NCI-H460 (cell line): Measurements from ENCODE around the gene LYRM2. TPM values are rescaled to one million over a fixed set of nuclear protein-coding genes. Genes with fewer than 3 reads are reported as not detected.
A peak's percentile ranks its signal among the peaks of the same experiment; 100 is the strongest.

Experiments used
- DNase-seq: peaks from one replicate; pipeline ENCODE4 v3.0.0-alpha.2; 2016; ENCODE audit warnings: low read depth; ENCODE audit errors: extremely low read depth
- polyA plus RNA-seq: library from polyadenylated mRNA; depleted of rRNA; stranded (reverse); fragments of >200 nt; gene quantifications from 2 replicates; pipeline ENCODE4 v1.2.3, GENCODE V29; 2014; cell fraction: nucleus; rRNA removed
- total RNA-seq: library from RNA; depleted of rRNA; stranded (reverse); fragments of >200 nt; shearing (Covaris generic); gene quantifications from 2 replicates; pipeline ENCODE4 v1.2.3, GENCODE V29; 2014; rRNA removed

Gene LYRM2
- total RNA-seq = 20.1 and 21.0 TPM in 2 replicates
- 7.1 and 19.4 TPM in 2 replicates for polyA plus RNA-seq

DNA sequence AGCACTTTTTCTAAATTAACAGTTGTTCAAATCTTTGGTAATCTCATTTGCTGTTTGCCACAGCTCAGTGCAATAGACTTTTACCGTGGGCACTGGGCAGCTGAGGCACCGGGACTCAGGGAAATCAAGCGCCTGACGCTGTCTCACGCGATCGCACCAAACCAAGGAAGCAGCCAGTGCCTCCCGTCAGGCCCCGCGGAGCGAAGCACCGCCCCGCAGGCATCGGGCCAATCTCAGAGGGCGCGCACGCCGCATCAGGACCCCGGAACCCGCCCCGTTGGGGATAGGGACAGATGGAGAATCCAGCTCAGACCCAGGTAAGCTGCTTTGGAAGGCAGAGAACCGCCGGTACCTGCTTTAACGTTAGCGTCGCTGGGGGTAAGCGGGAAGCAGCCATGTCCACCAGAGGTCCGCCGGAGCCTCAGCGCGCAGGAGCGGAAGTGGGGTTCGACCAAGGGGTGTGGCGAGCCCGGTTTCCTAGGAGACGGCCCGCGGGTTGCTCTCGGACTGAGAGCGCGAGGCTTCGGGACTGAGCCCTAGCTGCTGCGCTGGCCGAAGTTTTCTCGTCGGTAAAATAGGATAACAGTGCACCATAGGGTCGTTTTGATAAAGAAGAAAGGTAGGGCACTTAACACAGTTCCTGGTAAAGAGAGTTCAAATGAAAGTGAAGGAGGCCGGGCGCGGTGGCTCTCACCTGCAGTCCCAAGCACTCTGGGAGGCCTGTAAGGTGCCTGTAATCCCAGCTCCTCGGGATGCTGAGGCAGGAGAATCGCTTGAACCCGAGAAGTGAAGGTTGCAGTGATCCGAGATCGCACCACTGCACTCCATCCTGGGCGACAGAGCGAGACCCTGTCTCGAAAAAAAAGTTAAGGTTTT lies at the start of gene LYRM2:
Gene LYRM2 (minus strand): TSS at position 428 of the 876 bp plus-strand sequence. CDS start 31 bp downstream, at position 397.
- peak; percentile 90 for DNase-seq

DNA sequence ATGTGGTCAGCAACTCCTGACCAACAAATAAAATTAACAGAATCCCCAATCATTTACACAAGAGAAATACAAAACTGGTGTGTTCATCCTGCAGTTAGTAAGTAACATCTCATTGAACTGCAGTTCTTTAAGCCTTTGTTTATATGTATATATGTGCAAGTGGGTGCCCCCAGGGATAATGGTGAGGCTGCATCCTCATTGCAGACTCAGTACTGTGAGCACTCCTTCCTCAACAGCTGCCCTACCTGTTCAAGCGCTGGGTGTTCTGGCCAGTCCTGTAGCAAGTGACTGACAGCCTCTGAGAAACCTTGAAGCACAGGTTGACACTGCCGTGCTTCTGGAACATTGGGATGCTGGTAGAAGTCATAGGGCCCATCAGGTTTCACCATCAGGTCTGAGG lies 49.8 kb upstream of the LYRM2 start:
- DNase-seq = no peak

GRCh38 chr6:89685311-89685710 lies 46.8 kb upstream of the LYRM2 start:
- DNase-seq = no peak

DNA sequence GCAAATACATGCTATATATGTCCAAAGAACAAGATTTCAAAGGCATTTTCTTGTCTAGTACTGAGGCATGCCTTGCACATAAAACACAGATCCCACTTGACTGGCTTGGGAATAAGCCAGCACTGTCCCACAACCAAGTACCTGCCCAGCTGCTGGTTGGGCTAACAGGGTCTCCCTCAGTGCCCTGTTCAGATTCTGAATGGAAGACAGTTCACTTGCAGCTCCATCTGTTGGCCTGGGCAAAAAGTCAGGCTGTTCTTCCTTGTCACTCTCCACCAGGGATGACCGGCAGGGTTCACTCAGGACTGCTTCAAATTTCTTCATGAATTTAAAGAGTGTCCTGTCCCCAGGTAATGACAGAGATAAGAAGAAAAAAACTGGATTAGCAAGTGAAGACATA lies 44.4 kb upstream of the LYRM2 start:
- DNase-seq = no peak

- no peak for DNase-seq
Observed at GRCh38 chr6:89681983-89682564, 43.5 kb upstream of the LYRM2 start.

DNA sequence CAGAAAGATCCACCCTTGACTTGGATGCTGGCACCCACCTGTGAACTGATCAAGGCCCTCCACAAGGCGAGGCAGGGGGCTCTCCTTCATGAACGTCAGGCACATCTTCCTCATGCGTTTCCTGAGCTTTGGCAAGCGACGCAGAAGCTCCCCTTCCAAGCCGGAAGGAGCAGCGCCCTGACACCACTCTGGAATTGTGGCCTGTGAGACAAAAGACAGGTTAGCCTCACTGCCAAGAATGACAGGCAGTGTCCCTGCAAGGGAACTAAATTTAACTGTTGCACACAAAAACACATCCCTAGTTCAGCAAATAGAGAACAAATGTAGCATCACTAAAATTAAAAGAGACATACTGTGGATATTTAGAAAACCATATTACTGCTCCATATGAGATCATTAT lies 42.0 kb upstream of the LYRM2 start:
- no peak for DNase-seq

DNA sequence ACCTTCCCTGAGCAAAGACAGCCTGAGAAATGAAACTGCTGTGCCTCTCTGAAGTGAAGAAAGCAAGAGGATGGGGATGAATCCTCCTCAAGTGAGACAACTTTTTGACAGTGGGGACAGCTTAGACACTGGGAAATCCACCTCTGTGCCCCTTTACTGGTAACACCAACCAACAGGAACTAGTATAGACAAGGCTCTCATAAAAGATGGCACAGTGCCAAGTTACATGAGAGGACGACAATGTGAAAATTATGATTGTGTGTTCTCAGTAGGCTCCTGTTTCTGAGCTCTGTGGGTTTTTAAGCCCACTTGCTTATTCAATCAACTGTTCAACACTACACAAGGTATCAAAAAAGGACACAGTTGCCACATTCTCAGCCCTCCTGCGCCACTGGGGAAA lies 41.6 kb upstream of the LYRM2 start:
- no peak for DNase-seq

- DNase-seq = no peak
Observed at GRCh38 chr6:89679215-89680120, 40.9 kb upstream of the LYRM2 start.

- no peak for DNase-seq
Observed at GRCh38 chr6:89678531-89678930, 40.0 kb upstream of the LYRM2 start.

GRCh38 chr6:89675949-89676748 lies 37.6 kb upstream of the LYRM2 start:
- no peak for DNase-seq

GRCh38 chr6:89670935-89671565 lies 32.5 kb upstream of the LYRM2 start:
- DNase-seq = no peak

- DNase-seq = no peak
Observed at GRCh38 chr6:89669002-89669401, 30.5 kb upstream of the LYRM2 start.

GRCh38 chr6:89667872-89668556 lies 29.5 kb upstream of the LYRM2 start:
- no peak for DNase-seq

- no peak for DNase-seq
Observed at GRCh38 chr6:89662659-89663223, 24.2 kb upstream of the LYRM2 start.

DNA sequence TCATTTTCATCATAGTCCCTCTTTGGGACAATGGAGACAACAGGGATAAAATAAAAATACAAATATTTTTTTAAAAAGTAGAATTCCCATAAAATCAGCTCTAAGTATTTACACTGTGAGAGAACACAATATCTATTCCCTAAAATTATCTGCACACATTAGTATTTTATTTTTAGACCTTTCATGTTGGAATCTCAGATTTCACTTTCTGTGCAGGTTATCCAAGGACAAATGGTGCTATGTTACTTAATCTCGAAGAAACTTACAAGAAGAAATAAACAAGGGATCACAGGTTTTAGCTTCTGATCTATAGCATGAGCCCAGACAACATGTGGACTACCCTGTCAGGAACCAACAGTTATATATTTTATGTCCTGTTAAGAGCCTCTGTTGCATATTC lies 23.0 kb upstream of the LYRM2 start:
- DNase-seq = no peak

DNA sequence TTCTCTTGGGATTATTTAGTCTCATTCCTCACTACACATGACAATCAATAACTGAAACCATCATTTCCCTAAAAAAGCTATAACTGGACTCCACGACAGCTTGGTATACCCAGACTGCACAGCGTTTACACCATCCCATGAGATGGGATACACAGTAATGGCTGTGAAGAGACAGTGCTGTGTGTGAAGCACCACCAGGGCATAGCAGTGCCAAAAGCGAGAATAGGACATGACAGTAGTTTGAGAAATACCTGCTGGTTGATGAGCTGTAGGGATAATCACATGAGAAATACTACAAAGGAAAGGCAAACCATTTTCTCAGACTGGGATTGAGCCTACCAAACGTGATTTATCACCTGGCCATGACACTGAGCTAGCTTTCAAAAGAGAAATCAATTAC lies 22.4 kb upstream of the LYRM2 start:
- no peak for DNase-seq

DNA sequence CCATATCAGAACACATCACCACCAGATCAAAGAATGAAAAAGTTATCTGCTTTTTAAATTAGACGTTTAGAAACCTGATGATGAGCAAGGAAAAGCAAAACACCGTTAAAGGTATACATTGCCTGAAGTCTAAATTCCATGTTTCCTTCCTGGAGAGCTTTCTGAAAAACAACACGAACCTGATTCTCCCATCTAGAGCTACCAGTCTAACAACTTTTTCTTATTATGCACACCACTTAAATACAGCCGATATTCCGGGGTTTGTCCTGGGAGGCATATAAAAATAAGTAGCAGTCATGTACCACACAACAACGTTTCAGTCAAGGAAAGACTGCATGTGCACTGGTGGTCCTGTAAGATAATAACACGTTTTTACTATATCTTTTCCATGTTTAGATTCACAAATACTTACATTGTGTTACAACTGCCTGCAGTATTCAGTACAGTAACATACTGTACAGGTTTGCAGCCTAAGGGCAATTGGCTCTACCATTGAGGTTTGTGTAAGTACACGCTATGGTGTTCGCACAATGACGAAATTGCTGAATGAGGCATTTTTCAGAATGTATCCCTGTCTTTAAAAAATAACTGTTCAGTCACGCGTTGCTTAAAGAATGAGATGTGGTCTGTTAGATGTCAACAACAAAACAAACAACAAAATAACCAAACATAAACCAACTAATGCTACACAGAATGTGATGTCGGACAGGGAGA lies 19.1 kb upstream of the LYRM2 start:
- no peak for DNase-seq

- no peak for DNase-seq
Observed at GRCh38 chr6:89655122-89655521, 16.6 kb upstream of the LYRM2 start.
